DND-41 (cell line): ENCODE measurements around the gene BLVRB.
"Not testable (repeated sequence)": the region's sequence is repeated elsewhere in the genome, so short reads cannot be mapped to it uniquely, and the experiment has no call there.

Source experiments
- ATAC-seq: fragments of 200-7000 bp; cut with Tn5 transposase; 3 replicates; pipeline ENCODE4 v1.9.1; 2021; ENCODE audit warnings: low read depth; ENCODE audit not compliant: insufficient read depth
- DNase-seq: peaks from one replicate; pipeline ENCODE4 v3.0.0-alpha.2; 2020
- H2AFZ ChIP-seq: 2 replicates; pipeline ENCODE4 v1.6.0; 2012; ENCODE audit warnings: low read depth, low read length
- H3K27ac ChIP-seq: 2 replicates; pipeline ENCODE4 v1.5.1; 2012; ENCODE audit warnings: low read length, inconsistent platforms
- H3K27me3 ChIP-seq: fragments of 200-600 bp; sonication (generic); 2 replicates; pipeline ENCODE4 v1.6.0; 2012; ENCODE audit warnings: low read length, mild to moderate bottlenecking, inconsistent platforms; ENCODE audit not compliant: insufficient read depth, poor library complexity
- H3K36me3 ChIP-seq: 2 replicates; pipeline ENCODE4 v1.5.1; 2012; ENCODE audit warnings: low read length, inconsistent platforms; ENCODE audit not compliant: insufficient read depth
- H3K4me1 ChIP-seq: 2 replicates; pipeline ENCODE4 v1.5.1; 2012; ENCODE audit warnings: mild to moderate bottlenecking, low read length; ENCODE audit not compliant: insufficient read depth
- H3K4me2 ChIP-seq: 2 replicates; pipeline ENCODE4 v1.6.0; 2012; ENCODE audit warnings: mild to moderate bottlenecking, moderate library complexity, low read length, inconsistent platforms; ENCODE audit not compliant: insufficient read depth
- H3K4me3 ChIP-seq, 2 experiments: fragments of 200-600 bp in 1 of 2; shearing (Covaris generic) in 1 of 2; 2 replicates each; pipeline ENCODE4 v1.5.1; 2012 to 2016; ENCODE audit warnings: inconsistent platforms in 2 of 2, low read length in 2 of 2, mild to moderate bottlenecking in 2 of 2, low read depth in 1 of 2, moderate library complexity in 1 of 2
- H3K79me2 ChIP-seq: 2 replicates; pipeline ENCODE4 v1.6.0; 2012; ENCODE audit warnings: low read length, inconsistent platforms; ENCODE audit not compliant: insufficient read depth
- H3K9ac ChIP-seq: 2 replicates; pipeline ENCODE4 v1.6.0; 2012; ENCODE audit warnings: low read depth, mild to moderate bottlenecking, inconsistent platforms, low read length, moderate library complexity
- H3K9me3 ChIP-seq: 2 replicates; pipeline ENCODE4 v1.5.1; 2012; ENCODE audit warnings: low read length, moderate library complexity, mild to moderate bottlenecking, inconsistent platforms; ENCODE audit not compliant: insufficient read depth, severe bottlenecking
- H4K20me1 ChIP-seq: 2 replicates; pipeline ENCODE4 v1.6.0; 2012; ENCODE audit warnings: low read length; ENCODE audit not compliant: insufficient read depth
- EZH2 ChIP-seq: IDR thresholded peaks from 3 replicates; pipeline ENCODE4 v1.6.1; 2012; ENCODE audit warnings: borderline replicate concordance, low read depth, mild to moderate bottlenecking, moderate library complexity, low read length, inconsistent platforms; ENCODE audit not compliant: severe bottlenecking
- TF ChIP-seq, protein P1 (sequence below): IDR thresholded peaks from 2 replicates; pipeline ENCODE4 v1.5.1; 2012; ENCODE audit warnings: borderline replicate concordance, low read length, moderate library complexity, mild to moderate bottlenecking; ENCODE audit not compliant: poor library complexity, severe bottlenecking; ENCODE audit errors: extremely low read depth

The BLVRB gene

DNA sequence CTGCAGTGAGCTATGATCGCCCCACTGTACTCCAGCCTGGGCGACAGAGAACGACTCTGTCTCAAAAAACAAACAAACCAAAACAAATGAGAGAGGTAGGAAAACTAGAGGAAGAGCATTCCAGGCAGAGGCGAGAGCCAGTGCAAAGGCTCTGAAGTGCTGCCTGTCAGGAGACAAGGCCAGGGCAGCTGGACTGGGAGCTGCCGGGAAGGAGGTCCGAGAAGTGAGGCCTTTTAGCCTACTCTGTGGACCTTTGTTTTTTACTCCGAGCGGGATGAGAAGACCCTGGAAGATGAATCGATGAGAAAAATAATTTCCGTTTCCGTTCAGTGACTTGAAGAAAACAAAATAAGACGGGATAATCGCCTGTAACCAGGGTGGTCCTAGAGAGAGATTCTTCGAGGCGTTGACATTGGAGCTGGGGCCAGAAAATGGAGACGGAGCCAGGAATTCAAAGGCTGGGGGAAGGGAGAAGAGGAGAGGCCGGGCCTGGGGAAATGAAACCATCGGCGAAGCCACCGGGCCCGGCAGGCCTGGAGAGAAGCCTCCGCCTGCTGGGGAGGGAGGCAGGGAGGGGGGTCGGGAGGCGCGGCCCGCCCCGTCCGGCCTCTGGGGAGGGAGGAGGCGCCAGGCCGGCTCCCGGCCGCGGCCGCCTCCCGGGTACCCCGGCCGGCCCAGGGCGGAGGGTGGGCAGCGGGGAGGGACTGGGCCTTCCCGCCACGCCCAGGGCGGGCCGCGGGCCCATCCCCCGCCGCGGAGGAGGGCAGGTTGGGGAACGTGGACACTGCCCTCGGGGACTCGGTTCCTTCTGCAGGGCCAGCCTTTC is 31.9 kb downstream of the BLVRB start:
- Histone ChIP-seq H3K36me3 (no peaks in the 10 kb centered on the region), H3K9me3 (no peaks in the 10 kb centered on the region), H4K20me1 (no peaks in the 10 kb centered on the region), H2AFZ (peak overlapping the region; percentile 69), H3K79me2 (no peaks in the 10 kb centered on the region), H3K4me3 (peak overlapping the region in 1 of 2 experiments; percentile 41; a peak in 2 of 4 replicates), H3K27ac (peak overlapping the region; percentile 55), H3K27me3 (no peaks in the 10 kb centered on the region), H3K4me1 (peaks cover 16% of the 10 kb centered on the region), H3K9ac (peak overlapping the region; percentile 49), H3K4me2 (peak overlapping the region; percentile 40)
- ATAC-seq (peak; percentile 93), DNase-seq (peak; percentile 66)
- TF ChIP-seq, protein P1, sequence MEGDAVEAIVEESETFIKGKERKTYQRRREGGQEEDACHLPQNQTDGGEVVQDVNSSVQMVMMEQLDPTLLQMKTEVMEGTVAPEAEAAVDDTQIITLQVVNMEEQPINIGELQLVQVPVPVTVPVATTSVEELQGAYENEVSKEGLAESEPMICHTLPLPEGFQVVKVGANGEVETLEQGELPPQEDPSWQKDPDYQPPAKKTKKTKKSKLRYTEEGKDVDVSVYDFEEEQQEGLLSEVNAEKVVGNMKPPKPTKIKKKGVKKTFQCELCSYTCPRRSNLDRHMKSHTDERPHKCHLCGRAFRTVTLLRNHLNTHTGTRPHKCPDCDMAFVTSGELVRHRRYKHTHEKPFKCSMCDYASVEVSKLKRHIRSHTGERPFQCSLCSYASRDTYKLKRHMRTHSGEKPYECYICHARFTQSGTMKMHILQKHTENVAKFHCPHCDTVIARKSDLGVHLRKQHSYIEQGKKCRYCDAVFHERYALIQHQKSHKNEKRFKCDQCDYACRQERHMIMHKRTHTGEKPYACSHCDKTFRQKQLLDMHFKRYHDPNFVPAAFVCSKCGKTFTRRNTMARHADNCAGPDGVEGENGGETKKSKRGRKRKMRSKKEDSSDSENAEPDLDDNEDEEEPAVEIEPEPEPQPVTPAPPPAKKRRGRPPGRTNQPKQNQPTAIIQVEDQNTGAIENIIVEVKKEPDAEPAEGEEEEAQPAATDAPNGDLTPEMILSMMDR: no peak
- TF ChIP-seq EZH2: no peak

DNA sequence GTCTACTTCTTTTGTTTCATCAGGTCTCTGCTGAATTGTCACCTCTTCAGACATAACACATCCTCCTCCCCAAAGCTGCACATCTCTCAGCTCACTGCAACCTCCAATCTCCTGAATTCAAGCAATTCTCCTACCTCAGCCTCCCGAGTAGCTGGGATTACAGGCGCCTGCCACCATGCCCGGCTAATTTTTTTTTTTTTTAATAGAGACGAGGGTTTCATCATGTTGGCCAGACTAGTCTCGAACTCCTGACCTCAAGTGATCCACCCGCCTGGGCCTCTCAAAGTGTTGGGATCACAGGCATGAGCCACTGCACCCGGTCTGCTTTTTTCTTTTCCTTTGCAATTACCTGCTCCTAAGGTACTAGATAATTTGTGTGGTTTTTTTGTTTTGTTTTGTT is 32.8 kb downstream of the BLVRB start:
- DNase-seq, H3K27ac ChIP-seq: not testable (repeated sequence)
- H3K9ac ChIP-seq: peak overlapping the region; percentile 49

DNA sequence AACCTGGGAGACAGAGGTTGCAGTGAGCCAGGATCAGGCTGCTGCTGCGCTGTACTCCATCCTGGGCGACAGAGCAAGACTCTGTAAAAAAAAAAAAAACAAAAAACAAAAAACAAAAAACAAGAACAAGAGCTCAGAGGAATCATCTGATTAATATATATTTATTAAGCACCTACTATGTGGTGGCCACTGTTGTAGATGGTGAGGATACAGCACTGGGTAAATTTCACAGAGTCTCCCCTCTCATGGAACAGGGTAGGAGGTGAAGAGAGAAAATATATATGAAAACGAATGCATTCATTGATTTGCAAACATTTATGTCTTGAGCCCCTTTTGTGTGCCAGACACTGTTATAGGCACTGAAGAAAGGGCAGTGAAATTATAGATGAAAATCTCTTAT is 33.8 kb downstream of the BLVRB start:
- no peak for ATAC-seq
- H3K9ac ChIP-seq: no peak overlapping the region

More for the DNA sequence above, 32.8 kb downstream of the BLVRB start:
- H3K9me3 ChIP-seq, H3K4me3 ChIP-seq, H4K20me1 ChIP-seq, H3K79me2 ChIP-seq, H3K36me3 ChIP-seq, H2AFZ ChIP-seq, ATAC-seq, H3K27me3 ChIP-seq: not testable (repeated sequence)
- Histone ChIP-seq H3K4me1 (peaks cover 16% of the 10 kb centered on the region), H3K4me2 (peak overlapping the region; percentile 40; the same call in 1 of the 2 replicates)

DNA sequence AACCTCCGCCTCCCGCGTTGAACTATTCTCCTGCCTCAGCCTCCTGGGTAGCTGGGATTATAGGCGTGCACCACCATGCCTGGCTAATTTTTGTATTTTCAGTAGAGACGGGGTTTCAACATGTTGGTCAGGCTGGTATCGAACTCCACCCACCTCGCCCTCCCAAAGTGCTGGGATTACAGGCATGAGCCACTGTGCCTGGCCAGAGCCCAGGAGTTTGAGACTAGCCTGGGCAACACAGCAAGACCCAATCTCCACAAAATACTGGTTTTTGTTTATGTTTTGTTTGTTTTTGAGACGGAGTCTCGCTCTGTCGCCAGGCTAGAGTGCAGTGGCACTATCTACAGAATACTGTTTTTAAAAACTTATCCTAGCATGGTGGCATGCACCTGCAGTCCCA is 35.3 kb downstream of the BLVRB start:
- H4K20me1 ChIP-seq, ATAC-seq, H3K4me3 ChIP-seq, H3K9me3 ChIP-seq, DNase-seq, H3K27ac ChIP-seq, H3K27me3 ChIP-seq, H3K9ac ChIP-seq, H2AFZ ChIP-seq, H3K4me2 ChIP-seq, H3K36me3 ChIP-seq, H3K79me2 ChIP-seq: not testable (repeated sequence)
- H3K4me1 ChIP-seq: peaks cover 22% of the 10 kb centered on the region

More for the DNA sequence above, 33.8 kb downstream of the BLVRB start:
- Histone ChIP-seq H3K79me2 (no peaks in the 10 kb centered on the region), H3K4me2 (no peak overlapping the region), H2AFZ (no peak overlapping the region), H3K4me3 (no peak overlapping the region), H3K4me1 (peaks cover 16% of the 10 kb centered on the region), H4K20me1 (no peaks in the 10 kb centered on the region), H3K36me3 (no peaks in the 10 kb centered on the region), H3K9me3 (no peaks in the 10 kb centered on the region), H3K27me3 (no peaks in the 10 kb centered on the region), H3K27ac (no peak overlapping the region)
- TF ChIP-seq, protein P1: no peak
- TF ChIP-seq EZH2: no peak
- no peak for DNase-seq

DNA sequence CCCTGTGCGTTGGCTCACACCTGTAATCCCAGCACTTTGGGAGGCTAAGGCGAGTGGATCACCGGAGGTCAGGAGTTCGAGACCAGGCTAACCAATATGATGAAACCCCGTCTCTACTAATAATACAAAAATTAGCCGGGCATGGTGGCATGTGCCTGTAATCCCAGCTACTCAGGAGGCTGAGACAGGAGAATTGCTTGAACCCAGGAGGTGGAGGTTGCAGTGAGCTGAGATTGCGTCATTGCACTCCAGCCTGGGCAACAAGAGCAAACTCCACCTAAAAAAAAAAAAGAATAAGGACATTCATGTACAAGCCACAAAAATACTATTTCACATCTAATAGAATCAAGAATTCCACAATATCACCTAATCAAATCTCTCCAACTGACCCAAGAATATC is 37.3 kb downstream of the BLVRB start:
- not testable (repeated sequence) for H3K4me3 ChIP-seq, H3K9ac ChIP-seq, H3K4me2 ChIP-seq, H2AFZ ChIP-seq, H3K27ac ChIP-seq, ATAC-seq, H3K36me3 ChIP-seq, DNase-seq, H3K9me3 ChIP-seq, H3K27me3 ChIP-seq, H4K20me1 ChIP-seq
- H3K4me1 ChIP-seq: peaks cover 20% of the 10 kb centered on the region
- H3K79me2 ChIP-seq: peaks cover 14% of the 10 kb centered on the region
